ENCODE data around the gene KIF18B.

KIF18B gene

GRCh38 chr17:44918006-44918405, 29.6 kb downstream of the KIF18B start:
- no peak for DNase-seq (ENCODE audit: low read depth)

DNA sequence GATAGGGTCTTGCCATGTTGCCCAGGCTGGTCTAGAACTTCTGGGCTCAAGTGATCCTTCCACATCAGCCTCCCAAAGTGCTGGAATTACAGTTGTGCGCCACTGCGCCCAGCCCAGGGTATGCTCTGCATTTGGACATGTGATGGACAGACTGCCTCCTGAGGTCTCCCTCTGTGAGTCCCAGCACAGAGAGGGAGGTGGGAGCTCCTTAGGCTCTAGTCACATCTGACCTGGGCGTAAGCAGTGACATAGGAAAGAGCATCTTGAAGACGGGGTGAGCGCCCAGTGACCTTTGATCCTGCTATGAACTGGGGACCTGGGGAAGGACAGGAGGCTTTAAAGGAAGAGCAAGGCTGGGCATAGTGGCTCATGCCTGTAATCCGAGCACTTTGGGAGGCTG, 30.1 kb downstream of the KIF18B start:
- no peak for DNase-seq (ENCODE audit: low read depth)

- DNase-seq (ENCODE audit: low read depth) = no peak
Measured at GRCh38 chr17:44916781-44917241, 30.8 kb downstream of the KIF18B start.

- DNase-seq (ENCODE audit: low read depth) = no peak
Measured at GRCh38 chr17:44915862-44916780, 31.5 kb downstream of the KIF18B start.

- no peak for DNase-seq (ENCODE audit: low read depth)
Measured at GRCh38 chr17:44915321-44915726, 32.2 kb downstream of the KIF18B start, which contains the start of gene GFAP. Gene GFAP, minus strand, starts transcription at chr17:44915500. Its CDS starts 14 bp downstream, at chr17:44915486.

- no peak for DNase-seq (ENCODE audit: low read depth)
Measured at GRCh38 chr17:44914698-44915271, 32.8 kb downstream of the KIF18B start.

- no peak for DNase-seq (ENCODE audit: low read depth)
Measured at GRCh38 chr17:44914148-44914547, 33.4 kb downstream of the KIF18B start.

GRCh38 chr17:44913676-44914075, 33.9 kb downstream of the KIF18B start:
- no peak for DNase-seq (ENCODE audit: low read depth)

GRCh38 chr17:44912763-44913544, 34.6 kb downstream of the KIF18B start:
- no peak for DNase-seq (ENCODE audit: low read depth)

- DNase-seq (ENCODE audit: low read depth) = peak; percentile 23
Measured at GRCh38 chr17:44911133-44912001, 36.2 kb downstream of the KIF18B start.

GRCh38 chr17:44910231-44911106, 37.1 kb downstream of the KIF18B start:
- DNase-seq (ENCODE audit: low read depth) = no peak

DNA sequence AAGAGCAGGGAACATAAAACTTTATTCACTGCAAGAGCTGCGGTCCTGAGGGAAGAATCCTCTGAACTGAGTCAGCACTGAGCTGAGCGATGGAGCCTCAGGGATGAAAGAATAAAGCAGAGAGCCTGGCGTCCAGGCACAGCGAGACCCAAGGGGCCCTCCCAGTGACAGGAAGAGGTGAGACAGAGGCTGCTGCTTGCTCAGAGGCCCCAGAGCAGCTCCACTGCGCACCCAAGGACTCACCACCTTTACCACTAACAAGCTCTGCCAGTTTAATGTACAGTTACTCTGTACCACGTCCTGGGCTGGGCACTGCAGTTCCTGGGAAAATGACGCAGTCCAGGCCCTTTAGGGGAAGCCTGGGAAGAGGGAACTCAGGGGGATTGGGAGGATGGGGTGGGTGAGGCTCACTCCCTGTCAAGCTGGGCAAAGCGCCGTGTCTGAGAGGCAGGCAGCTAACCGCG, 37.9 kb downstream of the KIF18B start:
- no peak for DNase-seq (ENCODE audit: low read depth)

- no peak for DNase-seq (ENCODE audit: low read depth)
Measured at GRCh38 chr17:44908761-44909326, 38.7 kb downstream of the KIF18B start.

GRCh38 chr17:44907729-44908470, 39.7 kb downstream of the KIF18B start:
- DNase-seq (ENCODE audit: low read depth) = no peak

- DNase-seq (ENCODE audit: low read depth) = no peak
Measured at GRCh38 chr17:44906763-44907728, 40.5 kb downstream of the KIF18B start.

DNA sequence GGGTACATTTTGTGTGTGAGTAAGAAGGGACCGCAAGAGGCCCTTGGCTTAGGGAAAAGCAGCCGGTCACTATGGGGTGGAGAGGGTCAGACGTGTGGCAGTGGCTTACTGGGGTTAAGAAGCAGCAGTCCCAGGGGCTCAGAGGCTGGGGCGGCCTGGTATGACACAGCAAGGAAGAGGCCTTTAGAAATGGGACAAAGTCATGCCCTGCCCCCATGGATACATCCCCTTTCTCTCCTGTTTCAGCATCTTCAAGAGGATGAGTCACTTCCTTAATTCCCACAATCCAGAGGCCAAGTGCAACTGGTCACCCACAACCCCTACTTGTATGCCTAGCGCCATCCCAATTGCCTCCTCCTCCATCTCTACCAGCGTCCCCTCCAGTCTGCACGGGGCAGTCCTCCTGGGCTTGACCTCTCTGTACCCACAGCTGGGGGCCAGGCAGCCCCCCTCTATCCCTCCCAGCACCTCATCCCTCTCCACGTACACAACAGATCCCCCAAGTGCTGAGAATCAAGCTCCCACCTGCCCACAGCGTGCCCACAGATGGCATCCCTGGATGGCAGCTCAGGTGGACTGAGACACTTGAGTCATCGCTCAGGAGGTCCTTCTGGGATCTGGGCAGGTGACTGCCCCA, 41.4 kb downstream of the KIF18B start:
- DNase-seq (ENCODE audit: low read depth) = no peak

Measured in activated T-helper 9 cell treated with anti-CD3 and anti-CD28 coated beads, Interleukin-2, amount 50 U/mL, for 16 hours (primary cell).